SK-N-SH treated with all-trans-retinoic acid at 6 μM for 48 hours (cell line): Measurements from ENCODE around the gene KCNMA1.

Experiments used
- ATAC-seq: fragments of 200-7000 bp; cut with Tn5 transposase; 3 replicates; pipeline ENCODE4 v1.9.1; 2020; ENCODE audit warnings: mild to moderate bottlenecking, moderate library complexity
- ARNTL ChIP-seq: fragments of 450-650 bp; formaldehyde crosslinking; IDR thresholded peaks from 2 replicates; pipeline ENCODE4 v1.5.0; 2020; ENCODE audit warnings: low read depth, mild to moderate bottlenecking, moderate library complexity, borderline replicate concordance
- BACH2 ChIP-seq: fragments of 250-450 bp; sonication (Bioruptor Pico); IDR thresholded peaks from 2 replicates; pipeline ENCODE4 v1.9.0; 2021; ENCODE audit warnings: mild to moderate bottlenecking, borderline replicate concordance
- CREB5 ChIP-seq: fragments of 250-450 bp; sonication (Bioruptor Pico); IDR thresholded peaks from 2 replicates; pipeline ENCODE4 v1.5.1; 2020; ENCODE audit warnings: low read depth, mild to moderate bottlenecking, moderate library complexity
- CSDC2 ChIP-seq: fragments of 250-450 bp; sonication (Bioruptor Pico); IDR thresholded peaks from 2 replicates; pipeline ENCODE4 v1.5.0; 2020; ENCODE audit warnings: mild to moderate bottlenecking, moderate library complexity
- ESRRG ChIP-seq: fragments of 250-450 bp; sonication (Bioruptor Pico); IDR thresholded peaks from 2 replicates; pipeline ENCODE4 v1.6.1; 2021; ENCODE audit warnings: mild to moderate bottlenecking
- GLIS3 ChIP-seq: fragments of 250-450 bp; sonication (Bioruptor Pico); IDR thresholded peaks from 2 replicates; pipeline ENCODE4 v1.5.0; 2020; ENCODE audit warnings: mild to moderate bottlenecking, moderate library complexity
- ISL1 ChIP-seq: fragments of 250-450 bp; sonication (Bioruptor Pico); IDR thresholded peaks from 2 replicates; pipeline ENCODE4 v2.1.2; 2022; ENCODE audit warnings: mild to moderate bottlenecking, moderate library complexity
- OSR1 ChIP-seq: fragments of 250-450 bp; sonication (Bioruptor Pico); IDR thresholded peaks from 2 replicates; pipeline ENCODE4 v1.8.0; 2022; ENCODE audit warnings: moderate library complexity, mild to moderate bottlenecking, inconsistent platforms
- POU6F1 ChIP-seq: fragments of 250-450 bp; sonication (Bioruptor Pico); IDR thresholded peaks from 2 replicates; pipeline ENCODE4 v1.8.0; 2021; ENCODE audit warnings: low read depth, mild to moderate bottlenecking, moderate library complexity, borderline replicate concordance
- PPARA ChIP-seq: fragments of 250-450 bp; sonication (Bioruptor Pico); IDR thresholded peaks from 2 replicates; pipeline ENCODE4 v1.5.0; 2020; ENCODE audit warnings: mild to moderate bottlenecking, borderline replicate concordance
- RARB ChIP-seq: fragments of 250-450 bp; sonication (Bioruptor Pico); IDR thresholded peaks from 2 replicates; pipeline ENCODE4 v1.8.0; 2021; ENCODE audit warnings: mild to moderate bottlenecking, moderate library complexity
- SNAI2 ChIP-seq: fragments of 250-450 bp; sonication (Bioruptor Pico); IDR thresholded peaks from 2 replicates; pipeline ENCODE4 v1.5.0; 2020; ENCODE audit warnings: mild to moderate bottlenecking, moderate library complexity
- TCF4 ChIP-seq: fragments of 250-450 bp; sonication (Bioruptor Pico); IDR thresholded peaks from 2 replicates; pipeline ENCODE4 v1.8.0; 2021; ENCODE audit warnings: mild to moderate bottlenecking, moderate library complexity, borderline replicate concordance
- TOX ChIP-seq: fragments of 250-450 bp; sonication (Bioruptor Pico); IDR thresholded peaks from 2 replicates; pipeline ENCODE4 v1.8.0; 2021; ENCODE audit warnings: mild to moderate bottlenecking, moderate library complexity, borderline replicate concordance
- ZC3H10 ChIP-seq: fragments of 250-450 bp; sonication (Bioruptor Pico); IDR thresholded peaks from 2 replicates; pipeline ENCODE4 v1.5.1; 2021; ENCODE audit warnings: mild to moderate bottlenecking, moderate library complexity
- ZFP3 ChIP-seq: fragments of 250-450 bp; sonication (Bioruptor Pico); IDR thresholded peaks from 2 replicates; pipeline ENCODE4 v1.5.0; 2020; ENCODE audit warnings: mild to moderate bottlenecking, moderate library complexity
- ZFP30 ChIP-seq: fragments of 450-650 bp; formaldehyde crosslinking; IDR thresholded peaks from 2 replicates; pipeline ENCODE4 v1.5.0; 2022; ENCODE audit warnings: mild to moderate bottlenecking, moderate library complexity
- ZNF565 ChIP-seq: fragments of 450-650 bp; formaldehyde crosslinking; conservative IDR thresholded peaks from 2 replicates; pipeline ENCODE4 v1.5.0; 2020; ENCODE audit warnings: low read depth, mild to moderate bottlenecking, moderate library complexity
- ZNF8 ChIP-seq: fragments of 450-650 bp; formaldehyde crosslinking; IDR thresholded peaks from 2 replicates; pipeline ENCODE4 v1.5.0; 2020; ENCODE audit warnings: mild to moderate bottlenecking, moderate library complexity
- TF ChIP-seq, protein P1 (sequence below): fragments of 250-450 bp; sonication (Bioruptor Pico); IDR thresholded peaks from 2 replicates; pipeline ENCODE4 v1.5.1; 2021; ENCODE audit warnings: mild to moderate bottlenecking, moderate library complexity
- TF ChIP-seq, protein P2 (sequence below): fragments of 250-450 bp; sonication (Bioruptor Pico); IDR thresholded peaks from 2 replicates; pipeline ENCODE4 v1.5.0; 2020; ENCODE audit warnings: mild to moderate bottlenecking, moderate library complexity

KCNMA1 gene

DNA sequence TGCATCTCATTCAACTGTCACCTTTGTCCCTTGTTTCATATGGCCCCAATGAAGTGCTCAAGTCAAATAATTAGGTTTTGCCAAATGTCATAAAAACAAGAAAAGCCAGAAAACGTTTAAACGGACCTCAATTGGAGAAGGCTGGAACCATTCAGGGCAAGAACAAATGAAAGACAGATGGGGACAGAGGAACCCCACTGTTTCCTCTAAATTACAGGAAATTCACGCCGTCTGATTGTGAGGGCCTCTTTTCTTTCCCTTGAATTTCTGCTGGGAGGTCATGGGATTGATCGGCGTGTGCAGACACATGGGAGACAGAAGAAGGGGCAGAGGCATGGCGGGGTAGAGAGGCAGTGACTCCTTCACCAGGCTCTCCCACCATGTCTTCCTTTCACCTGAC, 656.4 kb downstream of the KCNMA1 start:
- ATAC-seq: no peak
- no peak for TF ChIP-seq ZFP30 (CRISPR knock-in tag)
- TF ChIP-seq, all 23 proteins: peak for 0

- no peak for TF ChIP-seq OSR1
- TF ChIP-seq, protein P1, sequence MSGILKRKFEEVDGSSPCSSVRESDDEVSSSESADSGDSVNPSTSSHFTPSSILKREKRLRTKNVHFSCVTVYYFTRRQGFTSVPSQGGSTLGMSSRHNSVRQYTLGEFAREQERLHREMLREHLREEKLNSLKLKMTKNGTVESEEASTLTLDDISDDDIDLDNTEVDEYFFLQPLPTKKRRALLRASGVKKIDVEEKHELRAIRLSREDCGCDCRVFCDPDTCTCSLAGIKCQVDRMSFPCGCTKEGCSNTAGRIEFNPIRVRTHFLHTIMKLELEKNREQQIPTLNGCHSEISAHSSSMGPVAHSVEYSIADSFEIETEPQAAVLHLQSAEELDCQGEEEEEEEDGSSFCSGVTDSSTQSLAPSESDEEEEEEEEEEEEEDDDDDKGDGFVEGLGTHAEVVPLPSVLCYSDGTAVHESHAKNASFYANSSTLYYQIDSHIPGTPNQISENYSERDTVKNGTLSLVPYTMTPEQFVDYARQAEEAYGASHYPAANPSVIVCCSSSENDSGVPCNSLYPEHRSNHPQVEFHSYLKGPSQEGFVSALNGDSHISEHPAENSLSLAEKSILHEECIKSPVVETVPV (CRISPR knock-in tag): no peak
- TF ChIP-seq SNAI2 (CRISPR knock-in tag): no peak
- no peak for TF ChIP-seq TOX (CRISPR knock-in tag)
- ATAC-seq: no peak
Measured at GRCh38 chr10:76977901-76978300, 659.7 kb downstream of the KCNMA1 start.

DNA sequence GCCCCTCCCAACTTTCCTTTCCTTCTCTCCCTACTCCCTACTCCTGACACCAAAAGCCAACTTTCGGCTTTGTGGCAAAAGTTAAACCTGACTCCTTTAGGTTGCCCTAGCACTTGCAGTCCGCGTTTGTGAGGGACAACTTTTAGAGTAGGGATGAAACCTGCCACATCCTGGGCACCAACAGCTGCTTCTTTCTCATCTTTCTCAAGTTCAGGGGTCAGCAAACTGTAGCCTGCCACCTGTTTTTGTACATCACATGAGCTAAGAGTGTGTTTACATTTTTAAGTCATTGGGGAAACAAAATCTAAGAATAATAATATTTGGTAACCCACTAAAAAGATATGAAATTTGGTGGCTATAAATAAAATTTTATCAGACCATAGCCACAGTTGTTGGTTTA, 660.6 kb downstream of the KCNMA1 start:
- ATAC-seq: no peak
- no peak for TF ChIP-seq ISL1
- TF ChIP-seq ZFP3: no peak

DNA sequence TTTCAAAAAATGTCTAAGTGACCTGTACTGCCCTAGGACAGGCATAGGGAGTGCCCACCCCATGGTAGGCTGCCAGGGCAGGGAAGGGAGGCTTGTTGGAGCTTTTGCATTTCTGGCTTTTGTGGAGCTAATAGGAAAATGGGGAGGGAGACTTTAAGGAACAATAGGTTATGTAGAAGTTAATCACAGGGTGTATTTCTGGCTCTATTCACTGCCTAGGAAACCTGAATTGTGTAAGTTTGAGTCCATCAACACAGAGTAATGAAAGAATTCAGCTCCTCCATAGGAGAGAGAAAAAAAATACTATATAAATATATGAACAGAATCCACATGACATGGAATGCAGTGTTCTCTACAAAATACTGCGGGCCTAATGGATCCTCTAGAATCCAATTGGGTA, 661.5 kb downstream of the KCNMA1 start:
- no peak for ATAC-seq

DNA sequence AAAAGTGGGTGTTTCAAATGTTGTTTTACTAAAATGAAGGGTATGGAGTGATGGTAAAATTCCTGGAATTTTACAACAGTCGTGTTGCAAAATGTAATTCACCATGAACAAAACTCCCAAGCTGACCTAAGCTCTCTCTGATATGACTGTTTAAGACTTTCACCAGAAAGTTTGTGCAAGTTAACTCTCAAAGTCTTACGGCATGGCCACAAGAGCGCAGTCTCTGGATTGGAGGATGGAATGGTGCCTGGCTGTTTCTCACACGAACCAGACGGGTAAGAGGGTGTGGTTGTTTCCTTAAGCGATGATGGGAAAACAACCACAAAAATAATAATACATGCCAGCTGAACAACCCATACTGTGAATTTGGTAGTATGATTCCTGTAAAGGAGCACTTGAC, 662.5 kb downstream of the KCNMA1 start:
- no peak for ATAC-seq
- TF ChIP-seq ZFP3 (no peak), ISL1 (no peak), SNAI2 (CRISPR knock-in tag) (no peak), BACH2 (CRISPR knock-in tag) (no peak), CREB5 (CRISPR knock-in tag) (no peak), RARB (no peak), ESRRG (CRISPR knock-in tag) (no peak), ZC3H10 (CRISPR knock-in tag) (no peak), ZFP30 (CRISPR knock-in tag) (no peak), TCF4 (no peak), GLIS3 (no peak), PPARA (no peak)
- TF ChIP-seq, protein P2, sequence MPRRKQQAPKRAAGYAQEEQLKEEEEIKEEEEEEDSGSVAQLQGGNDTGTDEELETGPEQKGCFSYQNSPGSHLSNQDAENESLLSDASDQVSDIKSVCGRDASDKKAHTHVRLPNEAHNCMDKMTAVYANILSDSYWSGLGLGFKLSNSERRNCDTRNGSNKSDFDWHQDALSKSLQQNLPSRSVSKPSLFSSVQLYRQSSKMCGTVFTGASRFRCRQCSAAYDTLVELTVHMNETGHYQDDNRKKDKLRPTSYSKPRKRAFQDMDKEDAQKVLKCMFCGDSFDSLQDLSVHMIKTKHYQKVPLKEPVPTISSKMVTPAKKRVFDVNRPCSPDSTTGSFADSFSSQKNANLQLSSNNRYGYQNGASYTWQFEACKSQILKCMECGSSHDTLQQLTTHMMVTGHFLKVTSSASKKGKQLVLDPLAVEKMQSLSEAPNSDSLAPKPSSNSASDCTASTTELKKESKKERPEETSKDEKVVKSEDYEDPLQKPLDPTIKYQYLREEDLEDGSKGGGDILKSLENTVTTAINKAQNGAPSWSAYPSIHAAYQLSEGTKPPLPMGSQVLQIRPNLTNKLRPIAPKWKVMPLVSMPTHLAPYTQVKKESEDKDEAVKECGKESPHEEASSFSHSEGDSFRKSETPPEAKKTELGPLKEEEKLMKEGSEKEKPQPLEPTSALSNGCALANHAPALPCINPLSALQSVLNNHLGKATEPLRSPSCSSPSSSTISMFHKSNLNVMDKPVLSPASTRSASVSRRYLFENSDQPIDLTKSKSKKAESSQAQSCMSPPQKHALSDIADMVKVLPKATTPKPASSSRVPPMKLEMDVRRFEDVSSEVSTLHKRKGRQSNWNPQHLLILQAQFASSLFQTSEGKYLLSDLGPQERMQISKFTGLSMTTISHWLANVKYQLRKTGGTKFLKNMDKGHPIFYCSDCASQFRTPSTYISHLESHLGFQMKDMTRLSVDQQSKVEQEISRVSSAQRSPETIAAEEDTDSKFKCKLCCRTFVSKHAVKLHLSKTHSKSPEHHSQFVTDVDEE (CRISPR knock-in tag): no peak
- TF ChIP-seq, all 23 proteins: peak for 0

More for the DNA sequence above, 661.5 kb downstream of the KCNMA1 start:
- TF ChIP-seq POU6F1 (no peak), ARNTL (CRISPR knock-in tag) (no peak), ZNF8 (CRISPR knock-in tag) (no peak)

DNA sequence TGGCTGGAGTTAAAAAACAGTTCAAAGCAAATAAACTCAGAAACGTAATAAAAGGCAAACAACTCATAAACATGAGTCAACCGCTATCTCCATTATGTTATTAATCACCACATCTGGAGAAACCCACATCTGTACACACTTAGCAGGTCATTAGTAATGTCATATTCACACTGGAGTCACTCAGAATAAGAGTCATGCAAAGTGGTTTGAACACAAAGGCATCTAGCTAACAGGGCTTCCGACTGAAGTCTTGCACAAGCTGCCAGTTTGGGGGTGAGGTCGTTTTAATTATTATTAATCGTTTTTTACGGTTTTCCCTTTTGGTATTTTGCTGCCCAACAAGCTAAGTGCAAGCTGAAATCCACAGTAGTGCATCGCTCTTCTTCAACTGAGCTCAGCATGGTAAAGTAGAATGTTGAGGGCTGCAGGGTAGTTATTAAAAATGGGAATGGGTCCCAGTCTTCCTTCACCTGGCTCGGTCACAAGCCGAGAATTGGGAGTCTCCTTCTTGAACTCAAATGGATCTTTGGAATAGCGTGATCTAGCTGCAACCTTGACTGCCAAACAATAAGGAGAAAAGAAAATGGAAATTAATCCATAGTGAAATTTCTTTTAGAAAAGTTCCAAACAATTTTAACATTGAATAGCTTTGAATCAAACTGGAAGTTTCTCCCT, 663.5 kb downstream of the KCNMA1 start:
- ATAC-seq: no peak
- no peak for TF ChIP-seq TOX (CRISPR knock-in tag)
- TF ChIP-seq TCF4: peak; percentile 76
- TF ChIP-seq RARB: no peak
- TF ChIP-seq ZNF565 (CRISPR knock-in tag): no peak
- no peak for TF ChIP-seq ZFP3
- TF ChIP-seq CSDC2 (CRISPR knock-in tag): no peak
- TF ChIP-seq ISL1: no peak
